GM12874 (cell line): ENCODE data around the gene KLF12.

Experiments used
- TF ChIP-seq, protein P1 (sequence below): IDR thresholded peaks from 2 replicates; pipeline ENCODE4 v1.5.1; 2011; ENCODE audit warnings: low read depth, mild to moderate bottlenecking, control low read depth, low read length, moderate library complexity; ENCODE audit not compliant: insufficient read depth

Gene KLF12

DNA sequence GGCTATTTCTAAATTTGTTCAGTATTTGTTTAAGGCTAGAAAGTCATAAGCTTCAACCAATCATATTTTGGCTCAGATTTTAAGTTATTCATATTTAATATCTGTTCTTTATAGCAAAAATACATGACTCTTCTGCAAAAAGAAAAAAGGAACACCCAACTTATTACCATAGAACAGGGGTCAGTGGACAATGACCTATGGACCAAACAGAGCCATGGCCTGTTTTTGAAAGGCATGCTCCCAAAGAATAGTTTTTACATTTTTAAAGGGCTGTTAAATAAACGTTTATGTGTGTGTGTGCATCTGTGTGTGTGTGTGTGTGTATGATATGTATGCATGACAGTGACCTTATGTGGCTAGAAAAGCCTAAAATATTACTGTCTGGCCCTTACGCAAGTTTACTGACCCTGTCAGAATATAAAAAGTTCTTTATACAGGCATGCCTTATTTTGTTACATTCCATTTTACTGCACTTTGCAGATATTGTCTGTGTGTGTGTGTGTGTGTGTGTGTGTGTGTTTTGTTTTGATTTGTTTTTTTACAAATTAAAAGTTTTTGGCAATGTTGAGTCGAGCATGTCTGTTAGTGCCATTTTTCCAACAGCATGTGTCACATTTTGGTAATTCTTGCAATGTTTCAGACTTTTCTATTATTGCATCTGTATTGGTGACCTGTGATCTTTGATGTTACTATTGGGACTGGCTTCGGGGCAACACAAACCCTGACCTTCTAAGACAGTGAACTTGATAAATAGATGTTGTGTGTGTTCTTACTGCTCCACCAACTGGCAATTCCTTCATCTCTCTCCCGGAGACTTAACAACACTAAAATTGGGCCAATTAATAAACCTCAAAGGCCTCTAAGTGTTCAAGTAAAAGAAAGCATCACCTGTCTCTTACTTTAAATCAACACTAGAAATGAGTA is 22.0 kb downstream of the KLF12 start:
- TF ChIP-seq, protein P1, sequence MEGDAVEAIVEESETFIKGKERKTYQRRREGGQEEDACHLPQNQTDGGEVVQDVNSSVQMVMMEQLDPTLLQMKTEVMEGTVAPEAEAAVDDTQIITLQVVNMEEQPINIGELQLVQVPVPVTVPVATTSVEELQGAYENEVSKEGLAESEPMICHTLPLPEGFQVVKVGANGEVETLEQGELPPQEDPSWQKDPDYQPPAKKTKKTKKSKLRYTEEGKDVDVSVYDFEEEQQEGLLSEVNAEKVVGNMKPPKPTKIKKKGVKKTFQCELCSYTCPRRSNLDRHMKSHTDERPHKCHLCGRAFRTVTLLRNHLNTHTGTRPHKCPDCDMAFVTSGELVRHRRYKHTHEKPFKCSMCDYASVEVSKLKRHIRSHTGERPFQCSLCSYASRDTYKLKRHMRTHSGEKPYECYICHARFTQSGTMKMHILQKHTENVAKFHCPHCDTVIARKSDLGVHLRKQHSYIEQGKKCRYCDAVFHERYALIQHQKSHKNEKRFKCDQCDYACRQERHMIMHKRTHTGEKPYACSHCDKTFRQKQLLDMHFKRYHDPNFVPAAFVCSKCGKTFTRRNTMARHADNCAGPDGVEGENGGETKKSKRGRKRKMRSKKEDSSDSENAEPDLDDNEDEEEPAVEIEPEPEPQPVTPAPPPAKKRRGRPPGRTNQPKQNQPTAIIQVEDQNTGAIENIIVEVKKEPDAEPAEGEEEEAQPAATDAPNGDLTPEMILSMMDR, result no peak

DNA sequence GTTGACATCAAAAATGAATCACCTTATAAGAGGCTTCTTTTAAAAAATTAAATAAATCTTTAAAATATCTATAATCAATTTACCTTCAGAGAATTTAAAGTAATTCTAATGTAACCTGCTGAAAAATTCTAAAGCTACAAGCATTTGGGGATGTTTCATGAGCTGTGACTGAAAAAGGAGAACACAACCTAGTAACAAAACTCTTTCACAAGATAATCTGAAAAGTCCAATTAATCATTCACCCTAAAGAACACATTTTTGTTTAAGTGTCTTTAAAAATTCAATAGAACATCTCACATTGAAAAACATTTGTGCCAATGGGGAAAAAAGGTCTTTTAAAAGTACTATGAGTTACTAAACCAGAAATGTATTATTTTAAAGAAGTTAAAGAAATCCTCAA is 22.8 kb downstream of the KLF12 start:
- TF ChIP-seq, protein P1, result no peak

DNA sequence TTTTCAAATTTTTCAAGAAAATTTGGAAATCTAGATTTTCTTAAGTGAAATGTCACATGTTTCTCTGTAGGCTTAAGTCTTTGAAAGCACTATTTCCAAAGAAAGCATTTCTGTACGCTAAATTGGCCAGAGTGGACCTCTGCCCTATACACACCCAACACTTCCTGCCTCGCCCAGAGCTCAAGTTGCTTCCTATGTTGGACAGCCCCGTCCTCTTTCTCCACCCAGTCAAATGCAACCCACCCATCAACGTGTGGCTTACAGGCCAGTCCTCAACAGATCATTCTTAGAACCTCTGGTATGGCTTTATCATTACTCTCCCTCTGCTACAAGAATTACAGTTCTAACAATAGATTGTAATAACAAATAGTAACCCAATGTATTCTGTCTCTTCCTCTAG is 24.2 kb downstream of the KLF12 start:
- TF ChIP-seq, protein P1, result no peak

DNA sequence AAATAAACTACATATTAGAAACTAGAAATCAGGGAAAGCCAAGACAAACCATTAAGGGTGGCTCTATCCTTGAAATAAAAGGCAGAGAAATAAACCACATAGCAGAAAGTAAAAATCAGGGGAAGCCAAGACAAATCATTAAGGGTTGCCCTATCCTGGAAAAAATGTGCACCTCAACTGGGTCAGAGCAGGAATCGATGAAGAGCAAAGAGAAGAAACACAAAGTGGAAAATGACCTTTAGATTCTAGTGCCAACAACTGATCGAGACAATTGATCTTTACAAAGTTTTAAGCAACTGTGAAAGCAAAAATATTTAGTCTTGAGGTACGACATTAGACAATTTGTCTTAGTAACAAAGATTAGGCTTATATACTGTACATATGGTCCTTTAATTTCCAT is 26.6 kb downstream of the KLF12 start:
- TF ChIP-seq, protein P1, result no peak

DNA sequence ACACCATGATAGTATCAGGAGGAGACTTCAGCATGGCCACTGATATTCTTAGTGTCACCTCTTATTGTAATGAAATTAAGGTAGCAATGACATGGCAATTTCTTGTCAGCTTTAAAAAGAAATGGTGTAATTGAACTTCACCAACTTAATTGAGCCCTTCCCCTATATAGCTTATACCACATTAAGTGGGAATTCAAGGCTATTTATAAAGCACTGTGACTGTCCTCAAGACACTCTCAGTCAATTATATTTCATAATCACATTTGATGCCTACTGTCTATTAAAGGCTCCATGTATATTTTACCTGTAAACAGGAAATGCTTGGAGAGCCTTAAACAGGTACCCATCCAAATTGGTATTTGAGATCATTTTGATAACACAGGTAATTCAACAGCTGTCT is 28.3 kb downstream of the KLF12 start:
- TF ChIP-seq, protein P1, result no peak

DNA sequence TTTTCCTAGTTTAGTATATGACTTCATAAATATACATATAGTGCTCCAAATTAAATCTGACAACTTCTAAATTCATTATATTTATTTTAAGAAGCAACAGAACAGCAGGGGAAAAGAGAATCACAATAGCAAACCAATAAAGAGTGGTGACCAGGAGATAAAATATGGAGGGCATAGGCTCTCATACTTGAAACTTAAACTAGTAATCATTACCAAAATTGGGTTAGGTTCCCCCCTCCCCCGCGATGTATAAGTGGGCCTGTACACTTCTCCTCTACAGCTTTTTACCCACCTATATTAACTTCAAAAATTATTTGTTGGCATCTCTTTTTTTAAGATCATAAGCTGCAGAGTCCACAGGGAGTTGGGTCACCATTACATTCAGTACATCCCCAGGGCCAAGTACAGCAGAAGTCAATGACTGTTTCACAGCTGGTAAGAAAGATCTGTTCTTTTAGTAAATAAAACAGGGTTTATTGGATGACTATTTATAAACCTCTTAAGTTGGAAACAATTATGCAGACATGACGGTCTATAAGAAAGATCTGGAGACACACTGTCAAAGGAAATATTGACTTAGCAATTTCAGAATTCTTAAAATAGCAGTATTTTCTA is 29.4 kb downstream of the KLF12 start:
- TF ChIP-seq, protein P1, result no peak

DNA sequence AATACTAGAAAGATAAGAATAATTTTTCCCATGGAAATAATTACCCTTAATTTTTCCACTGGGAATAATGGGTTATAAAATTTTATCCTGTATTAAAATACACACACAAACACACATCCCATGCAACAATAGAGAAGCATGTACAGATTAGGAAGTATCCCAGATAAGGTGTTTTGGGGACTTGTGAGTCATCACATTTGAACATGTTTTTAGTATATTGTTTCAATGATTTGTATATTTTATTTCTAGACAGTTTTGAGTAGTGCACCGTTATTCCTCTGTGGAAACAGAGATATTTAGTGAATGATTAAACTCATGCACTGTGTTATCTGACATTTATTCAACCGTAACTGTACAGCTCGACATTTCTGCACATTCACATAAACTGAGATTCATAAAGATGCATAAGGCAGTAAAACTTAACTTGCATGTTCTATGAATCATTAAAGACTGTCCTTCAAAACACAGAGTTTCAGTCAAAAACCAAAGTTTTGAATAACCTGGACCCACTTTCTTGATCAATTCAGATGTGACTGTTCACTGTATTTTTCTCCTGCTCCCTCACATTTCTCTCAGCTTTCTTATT is 30.1 kb downstream of the KLF12 start:
- TF ChIP-seq, protein P1, result no peak
